GM12878 (cell line): ENCODE results near the gene KIAA0825. TPM values are rescaled to one million over a fixed set of nuclear protein-coding genes. Genes with fewer than 3 reads are reported as not detected.

ENCODE experiments used
- ATAC-seq: fragments of 200-7000 bp; cut with Tn5 transposase; 3 replicates; pipeline ENCODE4 v1.9.1; 2020; ENCODE audit warnings: mild to moderate bottlenecking, moderate library complexity
- BruUV-seq: library from RNA; stranded (reverse); fragments of 400-500 nt; replicated peaks from 2 replicates; lab custom pipeline; 2021; lab: Mats Ljungman, UMichigan
- CTCF ChIA-PET: fragments of 300-600 bp; sonication (Branson Sonifier 250); formaldehyde crosslinking; extraction: SDS; loops from one replicate; lab custom pipeline; 2021; ENCODE audit warnings: inconsistent platforms; lab: Yijun Ruan, JAX
- POLR2A ChIA-PET: fragments of 350-600 bp; formaldehyde crosslinking; extraction: SDS; loops from one replicate; lab custom pipeline; 2021; ENCODE audit warnings: inconsistent platforms; lab: Charles Lee
- RAD21 ChIA-PET: fragments of 300-600 bp; sonication (Branson Sonifier 250); formaldehyde crosslinking; loops from one replicate; lab custom pipeline; 2023; ENCODE audit warnings: antibody characterized with exemption; ENCODE audit not compliant: unreplicated experiment; lab: Charles Lee
- SMC1A ChIA-PET: fragments of 300-600 bp; sonication (Branson Sonifier 250); formaldehyde crosslinking; loops from one replicate; lab custom pipeline; 2023; ENCODE audit not compliant: unreplicated experiment, uncharacterized antibody; lab: Charles Lee
- DNase-seq: peaks from one replicate; pipeline ENCODE4 v3.0.0-alpha.2; 2011; ENCODE audit warnings: low read depth, low spot score
- FAIRE-seq: peaks from 3 replicates; lab custom pipeline; 2011; peaks lifted over from hg19 to GRCh38; lab: Jason Lieb, UNC
- H2AFZ ChIP-seq: 2 replicates; pipeline ENCODE4 v1.6.0; 2011; ENCODE audit warnings: low read depth, low read length, control low read depth; ENCODE audit not compliant: control insufficient read depth
- H3K27ac ChIP-seq: 2 replicates; pipeline ENCODE4 v1.5.1; 2011; ENCODE audit warnings: control low read depth; ENCODE audit not compliant: control insufficient read depth, insufficient read depth
- H3K27me3 ChIP-seq, 2 experiments: replicated peaks in 1 of 2; 2 replicates each; pipeline versions ENCODE4 v1.6.0 to v1.6.1; 2011; ENCODE audit warnings: low read length in 1 of 2; ENCODE audit not compliant: control insufficient read depth in 2 of 2, insufficient read depth in 2 of 2
- H3K36me3 ChIP-seq, 2 experiments: 2 replicates each; pipeline ENCODE4 v1.5.1; 2011; ENCODE audit warnings: low read length in 1 of 2; ENCODE audit not compliant: control insufficient read depth in 2 of 2, insufficient read depth in 2 of 2
- H3K4me1 ChIP-seq: 2 replicates; pipeline ENCODE4 v1.6.1; 2011; ENCODE audit warnings: mild to moderate bottlenecking, low read length, moderate library complexity, mixed read lengths; ENCODE audit not compliant: control insufficient read depth, insufficient read depth
- H3K4me2 ChIP-seq: 2 replicates; pipeline ENCODE4 v1.6.0; 2011; ENCODE audit warnings: control low read depth; ENCODE audit not compliant: control insufficient read depth, insufficient read depth
- H3K4me3 ChIP-seq: fragments of 200-600 bp; sonication (generic); 2 replicates; pipeline ENCODE4 v1.5.1; 2016
- H3K79me2 ChIP-seq: 2 replicates; pipeline ENCODE4 v1.6.0; 2011; ENCODE audit warnings: low read length; ENCODE audit not compliant: control insufficient read depth, insufficient read depth
- H3K9ac ChIP-seq: 2 replicates; pipeline ENCODE4 v1.8.0; 2011; ENCODE audit warnings: low read length, control low read depth, mixed read lengths; ENCODE audit not compliant: control insufficient read depth, insufficient read depth
- H3K9me3 ChIP-seq: replicated peaks from 3 replicates; pipeline ENCODE4 v1.5.1; 2011; ENCODE audit warnings: mild to moderate bottlenecking, low read length; ENCODE audit not compliant: control insufficient read depth, insufficient read depth
- H4K20me1 ChIP-seq: 2 replicates; pipeline ENCODE4 v1.6.0; 2011; ENCODE audit not compliant: control insufficient read depth, insufficient read depth
- BRCA1 ChIP-seq: IDR thresholded peaks from 2 replicates; pipeline ENCODE4 v1.6.1; 2011; ENCODE audit warnings: low read depth, low read length, improper control_type of control experiment
- CHD1 ChIP-seq: IDR thresholded peaks from 2 replicates; pipeline ENCODE4 v1.6.1; 2012; ENCODE audit warnings: low read depth, low read length, improper control_type of control experiment
- GABPA ChIP-seq: IDR thresholded peaks from 2 replicates; pipeline ENCODE4 v1.6.1; 2014; ENCODE audit warnings: antibody characterized with exemption, low read depth, mild to moderate bottlenecking, inconsistent platforms
- HDAC6 ChIP-seq: fragments of 200-600 bp; sonication (generic); IDR thresholded peaks from one replicate; pipeline ENCODE4 v1.8.0; 2017; ENCODE audit warnings: antibody characterized with exemption; ENCODE audit not compliant: unreplicated experiment
- IKZF1 ChIP-seq: fragments of 450-650 bp; conservative IDR thresholded peaks from 2 replicates; pipeline ENCODE4 v1.6.1; 2017; ENCODE audit warnings: antibody characterized with exemption, mild to moderate bottlenecking
- IKZF2 ChIP-seq, 2 experiments: fragments of 450-650 bp; IDR thresholded peaks; 2 replicates each; pipeline ENCODE4 v1.6.1; 2017; ENCODE audit warnings: mild to moderate bottlenecking in 2 of 2, moderate library complexity in 2 of 2
- KAT2A ChIP-seq: conservative IDR thresholded peaks from 2 replicates; pipeline ENCODE4 v1.6.1; 2011; ENCODE audit warnings: low read depth, low read length; ENCODE audit not compliant: control insufficient read depth
- NR2C1 ChIP-seq: fragments of 450-650 bp; IDR thresholded peaks from 2 replicates; pipeline ENCODE4 v1.6.1; 2017; ENCODE audit warnings: antibody characterized with exemption, mild to moderate bottlenecking, moderate library complexity
- POLR2AphosphoS5 ChIP-seq: IDR thresholded peaks from 2 replicates; pipeline ENCODE4 v1.6.1; 2011; ENCODE audit warnings: mild to moderate bottlenecking, low read length, inconsistent platforms
- RAD51 ChIP-seq: fragments of 450-650 bp; IDR thresholded peaks from 2 replicates; pipeline ENCODE4 v1.6.1; 2016; ENCODE audit warnings: moderate library complexity, mild to moderate bottlenecking, inconsistent platforms
- RBBP5 ChIP-seq: fragments of 200-600 bp; sonication (generic); conservative IDR thresholded peaks from 2 replicates; pipeline ENCODE4 v1.6.1; 2016
- RUNX3 ChIP-seq: IDR thresholded peaks from 2 replicates; pipeline ENCODE4 v1.6.1; 2012; ENCODE audit warnings: low read length, inconsistent platforms
- ZNF384 ChIP-seq: IDR thresholded peaks from 2 replicates; pipeline ENCODE4 v1.6.1; 2012; ENCODE audit warnings: low read depth, mild to moderate bottlenecking, low read length, improper control_type of control experiment, borderline replicate concordance
- ZZZ3 ChIP-seq: IDR thresholded peaks from 2 replicates; pipeline ENCODE4 v1.6.1; 2011; ENCODE audit warnings: low read depth; ENCODE audit not compliant: control insufficient read depth, insufficient read length
- WGBS: methylation state at CpG from one replicate; pipeline ENCODE4 v1.1.6; 2016; ENCODE audit warnings: low lambda C conversion rate; ENCODE audit not compliant: insufficient replicate concordance, insufficient coverage; ENCODE audit errors: missing lambda C conversion rate; 5-methylcytosine and 5-hydroxymethylcytosine counted together
- in situ Hi-C: fragments of 300-500 bp; cut with MboI; formaldehyde crosslinking; loops from 9 replicates; pipeline ENCODE4 v1.14.3; 2018; ENCODE audit warnings: mixed read lengths
- intact Hi-C: fragments of 100-400 bp; cut with micrococcal nuclease; formaldehyde crosslinking; loops from one replicate; pipeline ENCODE4 v1.14.2; 2022; ENCODE audit not compliant: unreplicated experiment
- polyA plus RNA-seq, 11 experiments: library from polyadenylated mRNA; depleted of rRNA in 4 of 11; unstranded in 6 of 11; stranded (reverse) in 5 of 11; fragments of >200 nt; fragmentation: Nextera tagmentation in 4 of 11; fragmentation: Illumina TruSeq in 1 of 11; extraction: Ambion mirVana in 4 of 11; extraction: Trizol in 1 of 11; gene quantifications; 1 replicate in 1 of 11; 2 replicates in 10 of 11; pipeline versions ENCODE4 v1.2.1 to v1.2.3, GENCODE V29; 2011 to 2016; ENCODE audit warnings: inconsistent platforms in 2 of 11, missing spikeins in 2 of 11, low read depth in 1 of 11
- total RNA-seq, 4 experiments: library from RNA; depleted of rRNA in 3 of 4; stranded (reverse); fragments of >200 nt in 3 of 4; fragmentation: Illumina TruSeq in 1 of 4; extraction: Trizol in 1 of 4; gene quantifications; 2 replicates each; pipeline versions ENCODE4 v1.2.1 to v1.2.3, GENCODE V29; 2013 to 2021
- TF ChIP-seq, protein P1 (sequence below): fragments of 450-650 bp; IDR thresholded peaks from 2 replicates; pipeline ENCODE4 v1.6.1; 2016; ENCODE audit warnings: mild to moderate bottlenecking, moderate library complexity, borderline replicate concordance
- TF ChIP-seq, protein P2 (sequence below): IDR thresholded peaks from 2 replicates; pipeline ENCODE4 v1.6.1; 2012; ENCODE audit warnings: low read depth, low read length, improper control_type of control experiment
- TF ChIP-seq, protein P3 (sequence below): fragments of 450-650 bp; IDR thresholded peaks from 2 replicates; pipeline ENCODE4 v1.6.1; 2017; ENCODE audit warnings: low read depth, mild to moderate bottlenecking, moderate library complexity

KIAA0825 gene
- total and polyA plus RNA-seq, 10 of the 15 experiments (the other 5 are each of a cell fraction or from before 2014, with no cell fraction given), result 0.55 to 1.9 (median 1.5) TPM

DNA sequence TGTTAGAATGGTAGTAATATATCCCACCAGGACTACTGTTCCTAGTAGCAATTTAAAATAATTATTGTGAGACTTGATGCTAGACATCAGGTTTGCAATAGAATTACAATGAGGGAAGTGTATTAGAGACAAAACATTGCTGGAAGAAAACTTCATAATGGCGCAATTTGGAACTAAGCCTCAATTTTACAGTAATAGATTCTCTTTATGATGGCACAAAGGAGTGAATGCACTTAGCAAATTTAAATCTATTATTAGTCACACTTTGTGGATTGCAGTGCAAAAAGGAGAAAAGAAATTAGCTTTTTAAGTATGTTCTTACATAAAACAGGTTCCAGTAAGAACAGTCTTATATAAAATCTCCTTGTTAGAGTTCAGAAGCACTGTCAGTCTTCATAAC, 358.3 kb downstream of the KIAA0825 start:
- no peak for DNase-seq
- intact Hi-C loops (no loop called here), in situ Hi-C loops (no loop called here)
- no peak for TF ChIP-seq HDAC6
- TF ChIP-seq GABPA, result no peak
- TF ChIP-seq KAT2A, result no peak
- no peak for TF ChIP-seq RAD51
- no peak for TF ChIP-seq IKZF1
- no peak for TF ChIP-seq ZZZ3
- TF ChIP-seq RBBP5, result no peak
- no peak for TF ChIP-seq CHD1
- TF ChIP-seq POLR2AphosphoS5, result no peak
- TF ChIP-seq ZNF384, result no peak
- TF ChIP-seq BRCA1, result no peak
- TF ChIP-seq, protein P1, sequence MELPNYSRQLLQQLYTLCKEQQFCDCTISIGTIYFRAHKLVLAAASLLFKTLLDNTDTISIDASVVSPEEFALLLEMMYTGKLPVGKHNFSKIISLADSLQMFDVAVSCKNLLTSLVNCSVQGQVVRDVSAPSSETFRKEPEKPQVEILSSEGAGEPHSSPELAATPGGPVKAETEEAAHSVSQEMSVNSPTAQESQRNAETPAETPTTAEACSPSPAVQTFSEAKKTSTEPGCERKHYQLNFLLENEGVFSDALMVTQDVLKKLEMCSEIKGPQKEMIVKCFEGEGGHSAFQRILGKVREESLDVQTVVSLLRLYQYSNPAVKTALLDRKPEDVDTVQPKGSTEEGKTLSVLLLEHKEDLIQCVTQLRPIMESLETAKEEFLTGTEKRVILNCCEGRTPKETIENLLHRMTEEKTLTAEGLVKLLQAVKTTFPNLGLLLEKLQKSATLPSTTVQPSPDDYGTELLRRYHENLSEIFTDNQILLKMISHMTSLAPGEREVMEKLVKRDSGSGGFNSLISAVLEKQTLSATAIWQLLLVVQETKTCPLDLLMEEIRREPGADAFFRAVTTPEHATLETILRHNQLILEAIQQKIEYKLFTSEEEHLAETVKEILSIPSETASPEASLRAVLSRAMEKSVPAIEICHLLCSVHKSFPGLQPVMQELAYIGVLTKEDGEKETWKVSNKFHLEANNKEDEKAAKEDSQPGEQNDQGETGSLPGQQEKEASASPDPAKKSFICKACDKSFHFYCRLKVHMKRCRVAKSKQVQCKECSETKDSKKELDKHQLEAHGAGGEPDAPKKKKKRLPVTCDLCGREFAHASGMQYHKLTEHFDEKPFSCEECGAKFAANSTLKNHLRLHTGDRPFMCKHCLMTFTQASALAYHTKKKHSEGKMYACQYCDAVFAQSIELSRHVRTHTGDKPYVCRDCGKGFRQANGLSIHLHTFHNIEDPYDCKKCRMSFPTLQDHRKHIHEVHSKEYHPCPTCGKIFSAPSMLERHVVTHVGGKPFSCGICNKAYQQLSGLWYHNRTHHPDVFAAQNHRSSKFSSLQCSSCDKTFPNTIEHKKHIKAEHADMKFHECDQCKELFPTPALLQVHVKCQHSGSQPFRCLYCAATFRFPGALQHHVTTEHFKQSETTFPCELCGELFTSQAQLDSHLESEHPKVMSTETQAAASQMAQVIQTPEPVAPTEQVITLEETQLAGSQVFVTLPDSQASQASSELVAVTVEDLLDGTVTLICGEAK, result no peak
- TF ChIP-seq, protein P2, sequence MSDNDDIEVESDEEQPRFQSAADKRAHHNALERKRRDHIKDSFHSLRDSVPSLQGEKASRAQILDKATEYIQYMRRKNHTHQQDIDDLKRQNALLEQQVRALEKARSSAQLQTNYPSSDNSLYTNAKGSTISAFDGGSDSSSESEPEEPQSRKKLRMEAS, result no peak
- TF ChIP-seq NR2C1, result no peak
- no peak for TF ChIP-seq IKZF2 (IDR thresholded peaks at IDR 0.05)
- no peak for TF ChIP-seq RUNX3
- TF ChIP-seq, protein P3, sequence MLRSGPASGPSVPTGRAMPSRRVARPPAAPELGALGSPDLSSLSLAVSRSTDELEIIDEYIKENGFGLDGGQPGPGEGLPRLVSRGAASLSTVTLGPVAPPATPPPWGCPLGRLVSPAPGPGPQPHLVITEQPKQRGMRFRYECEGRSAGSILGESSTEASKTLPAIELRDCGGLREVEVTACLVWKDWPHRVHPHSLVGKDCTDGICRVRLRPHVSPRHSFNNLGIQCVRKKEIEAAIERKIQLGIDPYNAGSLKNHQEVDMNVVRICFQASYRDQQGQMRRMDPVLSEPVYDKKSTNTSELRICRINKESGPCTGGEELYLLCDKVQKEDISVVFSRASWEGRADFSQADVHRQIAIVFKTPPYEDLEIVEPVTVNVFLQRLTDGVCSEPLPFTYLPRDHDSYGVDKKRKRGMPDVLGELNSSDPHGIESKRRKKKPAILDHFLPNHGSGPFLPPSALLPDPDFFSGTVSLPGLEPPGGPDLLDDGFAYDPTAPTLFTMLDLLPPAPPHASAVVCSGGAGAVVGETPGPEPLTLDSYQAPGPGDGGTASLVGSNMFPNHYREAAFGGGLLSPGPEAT, result no peak
- Histone ChIP-seq H3K4me3 (no peak overlapping the region), H3K9me3 (no peaks in the 10 kb centered on the region), H3K4me2 (no peak overlapping the region), H3K4me1 (no peaks in the 10 kb centered on the region; the same call in 1 of the 2 replicates), H3K79me2 (no peaks in the 10 kb centered on the region), H2AFZ (no peak overlapping the region), H3K27ac (no peak overlapping the region), H3K9ac (no peak overlapping the region), H3K36me3 (no peaks in the 10 kb centered on the region), H3K27me3 (no peaks in the 10 kb centered on the region), H4K20me1 (no peaks in the 10 kb centered on the region)
- ChIA-PET RAD21 (no interaction called here), CTCF (no interaction called here), POLR2A (no interaction called here), SMC1A (interaction anchor here (1.2 kb wide), 1 partner anchor 14 kb away, joined by 3 read pairs; no protein-coding TSS in a partner anchor)
- no peak for ATAC-seq
- 96% methylated on average over 1 of the region's 1 CpG for WGBS
- BruUV-seq, result no TSS peak
- no peak for FAIRE-seq
